OCI-LY1 (cell line): ENCODE measurements around the gene CEP63.

Experiments used
- EZH2 ChIP-seq: fragments of 200-600 bp; sonication (generic), shearing (Covaris generic); IDR thresholded peaks from 2 replicates; pipeline ENCODE4 v1.8.0; 2017; ENCODE audit warnings: borderline replicate concordance, mixed run types, mild to moderate bottlenecking, antibody characterized with exemption, low read length, moderate library complexity, mixed read lengths
- TF ChIP-seq, protein P1 (sequence below): fragments of 200-600 bp; sonication (generic), shearing (Covaris generic); IDR thresholded peaks from 2 replicates; pipeline ENCODE4 v1.5.1; 2017; ENCODE audit warnings: mild to moderate bottlenecking, antibody characterized with exemption, low read length, moderate library complexity, mixed read lengths

DNA sequence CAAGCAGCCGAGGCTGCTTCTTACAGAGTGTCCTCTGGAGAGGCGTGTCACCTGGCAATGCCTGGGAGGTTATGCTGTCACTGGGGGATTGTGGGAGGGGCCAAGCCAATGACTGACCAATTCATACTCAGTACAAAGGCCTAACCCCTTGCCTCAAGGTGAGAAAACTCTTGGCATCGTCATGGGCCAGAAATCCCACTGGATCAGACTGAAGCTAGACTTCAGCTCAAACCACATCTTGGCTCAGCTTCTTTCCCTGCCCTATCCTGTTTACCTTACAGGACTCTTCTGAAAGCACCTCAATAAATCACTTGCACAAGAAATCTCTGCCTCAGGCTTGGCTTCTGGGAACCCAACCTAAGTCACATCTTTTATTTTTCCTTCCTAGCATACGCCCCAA, 9.6 kb upstream of the CEP63 start:
- TF ChIP-seq EZH2: no peak
- TF ChIP-seq, protein P1, sequence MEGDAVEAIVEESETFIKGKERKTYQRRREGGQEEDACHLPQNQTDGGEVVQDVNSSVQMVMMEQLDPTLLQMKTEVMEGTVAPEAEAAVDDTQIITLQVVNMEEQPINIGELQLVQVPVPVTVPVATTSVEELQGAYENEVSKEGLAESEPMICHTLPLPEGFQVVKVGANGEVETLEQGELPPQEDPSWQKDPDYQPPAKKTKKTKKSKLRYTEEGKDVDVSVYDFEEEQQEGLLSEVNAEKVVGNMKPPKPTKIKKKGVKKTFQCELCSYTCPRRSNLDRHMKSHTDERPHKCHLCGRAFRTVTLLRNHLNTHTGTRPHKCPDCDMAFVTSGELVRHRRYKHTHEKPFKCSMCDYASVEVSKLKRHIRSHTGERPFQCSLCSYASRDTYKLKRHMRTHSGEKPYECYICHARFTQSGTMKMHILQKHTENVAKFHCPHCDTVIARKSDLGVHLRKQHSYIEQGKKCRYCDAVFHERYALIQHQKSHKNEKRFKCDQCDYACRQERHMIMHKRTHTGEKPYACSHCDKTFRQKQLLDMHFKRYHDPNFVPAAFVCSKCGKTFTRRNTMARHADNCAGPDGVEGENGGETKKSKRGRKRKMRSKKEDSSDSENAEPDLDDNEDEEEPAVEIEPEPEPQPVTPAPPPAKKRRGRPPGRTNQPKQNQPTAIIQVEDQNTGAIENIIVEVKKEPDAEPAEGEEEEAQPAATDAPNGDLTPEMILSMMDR: no peak
